Natural killer cell treated with Interleukin-12 subunit alpha and Interleukin-12 subunit beta and Interleukin-15 and Interleukin-18, amount 100 ng/mL, for 72 hours (primary cell): ENCODE results near the gene UCP2. TPM values are rescaled to one million over a fixed set of nuclear protein-coding genes. Genes with fewer than 3 reads are reported as not detected.

Experiments used
- ATAC-seq, 2 donors: fragments of 150-1000 bp; cut with Tn5 transposase in 1 of 2; sonication (Bioruptor Pico), chemical (Tn5 transposase) in 1 of 2; 2 replicates each; pipeline ENCODE4 v1.10.0; 2021
- DNase-seq: peaks from one replicate; pipeline ENCODE4 v3.0.0; 2022; ENCODE audit warnings: low spot score
- H3K27ac Mint-ChIP-seq, 2 donors: 1 replicate in 1 of 2; 2 replicates in 1 of 2; pipeline ENCODE4 v1.8.0; 2022; ENCODE audit warnings: mixed read lengths in 2 of 2, mild to moderate bottlenecking in 1 of 2, moderate library complexity in 1 of 2
- H3K27me3 Mint-ChIP-seq, 2 donors: 1 replicate in 1 of 2; 2 replicates in 1 of 2; pipeline ENCODE4 v1.8.0; 2022; ENCODE audit warnings: mixed read lengths in 2 of 2
- H3K36me3 Mint-ChIP-seq: one replicate; pipeline ENCODE4 v1.8.0; 2022; ENCODE audit warnings: mixed read lengths
- H3K4me1 Mint-ChIP-seq, 2 donors: 1 replicate in 1 of 2; 2 replicates in 1 of 2; pipeline ENCODE4 v1.8.0; 2022; ENCODE audit warnings: low read depth in 2 of 2, mixed read lengths in 2 of 2, mild to moderate bottlenecking in 1 of 2
- H3K4me3 Mint-ChIP-seq: one replicate; pipeline ENCODE4 v1.8.0; 2022; ENCODE audit warnings: mixed read lengths
- H3K9me3 Mint-ChIP-seq: 2 replicates; pipeline ENCODE4 v1.8.0; 2022; ENCODE audit warnings: mixed read lengths
- total RNA-seq, 2 donors: library from RNA; stranded (reverse); gene quantifications; one replicate each; pipeline ENCODE4 v1.2.3, GENCODE V29; 2022

UCP2 gene
- total RNA-seq, 2 donors from 2014 or later, result 333 to 668 TPM

DNA sequence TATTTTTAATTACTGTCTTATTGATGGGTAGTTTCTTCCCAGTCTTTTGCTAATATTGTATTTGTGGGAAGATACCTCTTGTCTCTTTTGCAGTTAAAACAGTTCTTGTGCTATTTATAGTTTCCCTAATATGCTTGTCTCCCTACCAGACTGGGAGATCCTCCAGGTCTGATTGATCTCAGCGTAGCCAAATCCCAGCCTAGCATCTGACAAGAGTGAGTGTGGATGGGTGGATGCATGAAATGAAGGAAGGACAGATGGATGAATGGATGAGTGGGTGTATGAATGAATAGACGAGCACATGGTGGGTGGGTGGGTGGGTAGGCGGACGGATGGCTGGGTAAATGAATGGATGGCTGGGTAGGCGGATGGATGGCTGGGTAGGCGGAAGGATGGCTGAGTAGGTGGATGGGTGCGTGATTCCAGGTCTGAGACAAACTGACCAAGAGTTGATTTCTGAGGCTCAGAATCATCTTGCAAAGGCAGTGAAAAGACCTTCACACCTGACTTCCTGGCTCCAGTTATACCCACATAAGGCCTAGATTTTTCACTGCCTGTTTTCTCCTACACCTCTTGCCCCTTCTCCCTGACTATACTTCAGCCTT lies 20.4 kb downstream of the UCP2 start:
- peaks cover 7% of the 10 kb centered on the region in 2 donors for H3K4me1 Mint-ChIP-seq
- H3K36me3 Mint-ChIP-seq, result no peaks in the 10 kb centered on the region
- H3K9me3 Mint-ChIP-seq, result no peaks in the 10 kb centered on the region
- DNase-seq (peak; percentile 15), ATAC-seq (no peak)
- no peak overlapping the region for H3K27ac Mint-ChIP-seq
- H3K4me3 Mint-ChIP-seq, result no peak overlapping the region
- H3K27me3 Mint-ChIP-seq, result peaks cover 0 to 11% of the 10 kb centered on the region in 2 donors

DNA sequence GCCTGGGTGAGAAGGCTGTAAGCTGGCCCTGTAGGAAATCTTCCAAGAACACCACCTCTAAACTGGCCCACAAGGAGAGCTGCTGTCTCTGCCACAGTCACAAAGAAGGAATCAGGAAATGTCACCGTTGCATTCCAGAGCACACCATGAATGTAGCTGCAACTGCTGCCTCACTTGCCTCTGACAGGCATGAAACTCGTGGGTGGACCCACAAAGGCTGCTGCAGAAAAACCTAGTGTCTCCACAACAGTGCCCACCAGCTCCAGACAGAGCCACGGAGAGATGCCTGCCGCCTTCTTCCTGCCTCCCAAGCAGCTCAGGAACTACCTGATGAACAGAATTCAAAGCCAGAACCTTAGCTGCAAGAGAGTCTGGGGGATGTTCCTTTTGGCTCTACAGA lies 21.3 kb downstream of the UCP2 start:
- peak; percentile 3 for DNase-seq
- peaks cover 7% of the 10 kb centered on the region in 2 donors for H3K4me1 Mint-ChIP-seq
- H3K27me3 Mint-ChIP-seq, result peaks cover 8 to 15% of the 10 kb centered on the region in 2 donors
- H3K27ac Mint-ChIP-seq, result no peak overlapping the region
- no peak overlapping the region for H3K4me3 Mint-ChIP-seq
- no peak for ATAC-seq
- H3K36me3 Mint-ChIP-seq, result no peaks in the 10 kb centered on the region
- H3K9me3 Mint-ChIP-seq, result no peaks in the 10 kb centered on the region

DNA sequence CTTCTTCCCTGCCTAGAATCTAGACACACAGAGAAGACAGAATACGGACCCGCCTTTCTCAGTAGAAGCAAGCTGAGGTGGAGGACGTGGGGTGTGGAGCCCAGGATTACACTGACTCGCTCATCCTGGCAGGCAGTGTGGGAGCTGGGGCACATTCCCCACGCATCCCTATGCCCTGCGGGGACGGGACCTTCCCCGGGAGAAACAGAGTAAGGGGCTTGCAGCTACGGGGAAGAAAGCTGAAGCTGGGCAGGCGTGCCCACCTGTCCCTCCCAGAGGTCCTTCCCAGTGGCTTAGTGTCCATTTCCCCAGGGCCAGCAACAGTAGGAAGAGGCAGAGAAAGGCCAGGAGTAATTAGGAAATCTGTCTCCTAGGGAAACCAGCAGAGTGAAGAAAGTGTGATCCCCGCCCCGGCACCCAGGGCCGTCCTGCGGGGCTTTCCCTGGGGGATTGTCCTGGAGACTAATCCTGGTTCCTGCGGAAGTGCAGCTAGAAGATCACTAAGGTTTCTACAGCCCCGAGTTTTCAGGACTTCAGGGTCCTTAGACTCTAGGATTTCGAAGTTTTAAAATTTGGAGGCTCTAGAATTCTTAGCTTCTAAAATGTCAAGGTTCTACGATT lies 24.0 kb downstream of the UCP2 start:
- H3K36me3 Mint-ChIP-seq, result no peaks in the 10 kb centered on the region
- H3K4me1 Mint-ChIP-seq, result no peaks in the 10 kb centered on the region
- peaks cover 14 to 20% of the 10 kb centered on the region in 2 donors for H3K27me3 Mint-ChIP-seq
- H3K27ac Mint-ChIP-seq, result no peak overlapping the region
- H3K4me3 Mint-ChIP-seq, result no peak overlapping the region
- DNase-seq, result peak; percentile 59
- no peaks in the 10 kb centered on the region for H3K9me3 Mint-ChIP-seq
- ATAC-seq, result no peak

DNA sequence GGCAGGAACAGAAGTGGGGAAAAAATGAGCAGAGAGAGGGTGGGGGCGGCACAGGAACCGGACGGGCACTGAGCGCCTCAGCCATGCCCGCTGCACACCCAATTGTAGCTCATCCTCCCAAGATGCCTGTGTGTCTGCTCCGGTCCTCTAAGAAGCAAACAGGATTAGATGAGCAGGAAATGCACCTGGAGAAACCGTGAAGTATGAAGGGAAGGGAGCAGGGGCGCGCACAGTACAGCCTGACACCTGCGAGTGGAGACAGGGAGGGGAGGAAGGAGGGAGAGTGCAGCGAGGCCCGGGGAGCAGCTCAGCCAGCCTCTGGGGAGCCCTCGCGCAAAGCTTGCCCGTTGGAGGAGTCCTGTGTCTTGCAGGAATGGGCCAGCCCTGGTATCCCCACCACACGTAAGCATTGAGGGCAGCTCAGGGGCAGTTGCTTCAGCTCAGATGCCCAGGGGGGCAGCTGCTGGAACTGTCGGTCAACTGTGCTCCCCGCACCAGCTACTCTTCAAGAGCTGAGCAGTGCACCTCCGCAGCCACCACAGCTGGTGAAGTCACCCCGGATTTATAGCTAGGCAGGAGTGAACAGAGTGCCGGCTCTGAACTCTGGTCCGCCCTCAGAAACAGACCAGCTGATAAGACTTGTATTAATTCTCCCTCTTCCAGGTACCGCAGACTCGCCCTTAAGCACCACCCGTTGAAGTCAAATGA lies 24.8 kb downstream of the UCP2 start:
- Mint-ChIP-seq H3K27ac (no peak overlapping the region), H3K9me3 (no peaks in the 10 kb centered on the region), H3K36me3 (no peaks in the 10 kb centered on the region), H3K27me3 (peaks cover 14 to 20% of the 10 kb centered on the region in 2 donors), H3K4me1 (no peaks in the 10 kb centered on the region), H3K4me3 (peak overlapping the region; percentile 18)
- peak; percentile 26 for DNase-seq
- peak in 1 of 2 donors; percentile 54 for ATAC-seq

DNA sequence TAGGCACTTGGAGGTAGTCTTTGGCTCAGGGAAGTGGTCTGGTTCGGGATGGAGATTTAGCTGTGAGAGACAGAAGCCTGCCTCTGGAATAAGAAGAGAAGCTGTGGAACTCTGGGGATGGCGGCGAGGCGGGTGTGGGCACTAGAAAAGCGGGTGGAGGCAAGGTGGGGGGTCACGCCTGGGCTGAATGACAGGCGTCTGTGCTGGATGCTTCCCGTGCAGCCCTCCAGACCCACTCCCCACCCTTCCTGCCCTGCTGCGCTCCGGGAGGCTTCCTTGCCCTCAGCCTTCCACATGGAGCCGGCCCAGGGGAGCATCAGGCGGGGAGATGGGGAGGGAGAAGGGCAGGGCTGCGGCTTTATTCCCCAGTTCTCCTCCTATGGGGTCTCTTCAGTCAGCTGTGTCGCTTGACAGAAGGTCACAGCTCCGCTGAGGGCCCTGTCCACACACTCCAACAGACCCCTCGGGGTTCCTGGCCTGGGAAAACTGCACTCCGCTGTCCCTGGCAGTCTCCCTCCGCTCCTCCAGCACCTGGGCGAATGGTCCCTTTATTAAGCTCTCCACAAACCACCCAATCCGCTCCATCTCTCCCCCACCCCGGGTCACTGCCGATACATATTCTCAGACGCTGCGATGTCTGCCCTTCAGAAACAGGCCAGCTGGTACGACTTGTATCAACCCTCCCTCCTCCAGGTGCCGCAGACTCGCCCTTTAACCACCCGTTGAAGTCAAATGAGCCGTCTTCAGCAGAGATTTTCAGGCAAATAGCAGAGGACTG lies 25.6 kb downstream of the UCP2 start:
- Mint-ChIP-seq H3K27me3 (peaks cover 14 to 20% of the 10 kb centered on the region in 2 donors), H3K36me3 (no peaks in the 10 kb centered on the region), H3K9me3 (no peaks in the 10 kb centered on the region), H3K4me3 (peak overlapping the region; percentile 18), H3K4me1 (no peaks in the 10 kb centered on the region), H3K27ac (no peak overlapping the region)
- ATAC-seq, result peak in 1 of 2 donors; percentile 44
- peak; percentile 53 for DNase-seq

DNA sequence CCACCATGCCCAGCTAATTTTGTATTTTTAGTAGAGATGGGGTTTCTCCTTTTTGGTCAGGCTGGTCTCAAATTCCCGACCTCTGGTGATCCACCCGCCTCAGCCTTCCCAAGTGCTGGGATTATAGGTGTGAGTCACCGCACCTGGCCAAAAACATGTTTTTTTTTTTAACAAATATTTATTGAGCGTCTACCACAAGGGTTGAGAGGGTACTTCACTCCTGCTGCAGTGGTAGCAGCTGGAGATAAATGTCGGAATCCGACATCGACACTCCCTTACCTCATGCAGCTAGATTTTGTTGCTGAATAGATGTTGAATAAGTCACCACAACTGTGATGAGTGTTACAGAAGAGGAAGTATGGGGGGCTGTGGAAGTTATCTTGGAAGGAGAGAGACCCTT lies 30.8 kb downstream of the UCP2 start:
- no peak overlapping the region for H3K4me3 Mint-ChIP-seq
- no peaks in the 10 kb centered on the region for H3K36me3 Mint-ChIP-seq
- ATAC-seq (no peak), DNase-seq (peak; percentile 32)
- H3K9me3 Mint-ChIP-seq, result no peaks in the 10 kb centered on the region
- no peaks in the 10 kb centered on the region for H3K4me1 Mint-ChIP-seq
- H3K27ac Mint-ChIP-seq, result no peak overlapping the region
- peaks cover 11 to 12% of the 10 kb centered on the region in 2 donors for H3K27me3 Mint-ChIP-seq

DNA sequence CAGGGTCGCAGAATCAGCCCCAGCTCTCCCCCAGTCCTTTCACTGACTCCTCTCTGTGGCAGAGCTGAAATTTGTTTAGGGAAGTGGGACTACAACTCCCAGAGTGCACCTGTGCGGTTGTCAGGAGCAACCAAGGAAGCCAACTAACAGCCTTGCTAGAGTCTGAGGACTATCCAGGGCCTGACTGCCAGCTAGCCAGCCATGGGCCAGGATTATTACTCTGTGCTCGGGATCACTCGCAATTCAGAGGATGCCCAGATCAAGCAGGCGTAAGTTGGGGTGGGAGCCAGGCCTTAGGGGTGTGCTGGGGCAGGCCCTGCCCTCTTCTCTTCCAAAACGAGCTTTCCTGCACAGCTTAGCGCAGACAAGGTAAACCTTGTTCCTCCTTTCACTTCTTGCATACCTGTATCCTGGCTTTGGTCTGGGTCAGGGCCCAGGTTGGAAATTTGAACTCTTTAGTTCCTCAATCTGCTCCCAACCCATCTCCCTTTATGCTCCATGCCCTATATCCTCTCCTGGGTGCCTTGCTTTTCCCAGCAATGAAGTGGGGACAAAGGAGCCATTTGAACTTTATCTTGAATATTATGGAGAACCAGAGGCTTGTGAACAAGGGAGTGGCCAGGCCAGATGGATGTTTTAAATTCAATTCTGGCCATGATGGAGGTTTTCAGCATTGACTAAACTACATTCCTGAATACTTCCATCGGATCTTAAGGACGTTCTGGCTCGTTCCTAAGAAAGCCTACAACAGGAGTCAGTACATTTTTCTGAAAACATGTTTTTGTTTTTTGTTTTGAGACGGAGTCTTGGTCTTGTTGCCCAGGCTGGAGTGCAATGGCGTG lies 31.6 kb downstream of the UCP2 start, which contains the start of gene DNAJB13:
Gene DNAJB13, plus strand, starts transcription at position 158 of the 842 bp plus-strand sequence. Its CDS starts 44 bp downstream, at position 202.
- no peaks in the 10 kb centered on the region for H3K4me1 Mint-ChIP-seq
- DNase-seq (peak; percentile 22), ATAC-seq (peak in 1 of 2 donors; percentile 61)

DNA sequence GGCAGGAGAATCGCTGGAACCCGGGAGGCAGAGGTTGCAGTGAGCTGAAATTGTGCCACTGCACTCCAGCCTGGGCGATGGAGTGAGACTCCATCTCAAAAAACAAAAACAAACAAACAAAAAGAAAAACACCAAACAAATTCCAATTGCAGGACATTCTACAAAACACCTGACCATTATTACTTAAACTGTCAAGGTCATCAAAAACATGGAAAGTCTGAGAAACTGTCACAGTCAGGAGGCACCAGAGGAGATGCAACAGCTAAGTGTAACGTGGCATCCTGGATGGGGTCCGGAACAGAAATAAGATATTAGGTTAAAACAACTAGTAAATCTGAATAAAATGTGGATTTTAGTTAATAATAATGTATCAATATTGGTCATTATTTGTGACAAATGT lies 32.7 kb downstream of the UCP2 start:
- ATAC-seq (no peak), DNase-seq (no peak)
- H3K27ac Mint-ChIP-seq, result no peak overlapping the region
- no peak overlapping the region for H3K4me3 Mint-ChIP-seq
- no peaks in the 10 kb centered on the region for H3K4me1 Mint-ChIP-seq
- H3K36me3 Mint-ChIP-seq, result no peaks in the 10 kb centered on the region
- H3K9me3 Mint-ChIP-seq, result no peaks in the 10 kb centered on the region
- peaks cover 4 to 6% of the 10 kb centered on the region in 2 donors for H3K27me3 Mint-ChIP-seq

More for the DNA sequence above, 31.6 kb downstream of the UCP2 start, which contains the start of gene DNAJB13:
- Mint-ChIP-seq H3K27ac (no peak within 1 kb of the TSS), H3K4me3 (no peak within 1 kb of the TSS), H3K27me3 (peaks cover 9% of the 10 kb centered on the region in 2 donors), H3K36me3 (no peaks in the 10 kb centered on the region), H3K9me3 (no peaks in the 10 kb centered on the region)

DNA sequence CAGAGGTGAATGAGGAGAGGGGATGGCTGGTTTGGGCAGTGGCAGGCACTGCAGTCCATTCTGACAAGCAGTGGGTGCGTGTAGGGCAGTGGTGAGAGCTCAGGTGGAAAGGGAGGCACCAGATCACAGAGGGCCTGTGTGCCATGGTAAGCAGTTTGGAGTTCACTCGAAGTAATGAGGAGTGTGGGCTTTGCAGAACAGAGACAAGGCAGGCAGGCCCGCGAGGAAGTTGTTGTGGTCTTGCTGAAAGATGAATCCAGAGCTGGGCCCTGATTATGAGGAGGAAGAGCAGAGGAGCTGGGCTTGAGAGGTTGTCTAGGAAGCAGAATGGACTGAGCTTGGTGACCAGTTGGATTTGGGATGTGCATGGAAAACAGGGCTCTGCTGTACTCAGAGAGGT lies 33.4 kb downstream of the UCP2 start:
- H3K4me3 Mint-ChIP-seq, result no peak overlapping the region
- DNase-seq, result no peak
- ATAC-seq, result no peak
- peaks cover 4 to 6% of the 10 kb centered on the region in 2 donors for H3K27me3 Mint-ChIP-seq
- no peaks in the 10 kb centered on the region for H3K9me3 Mint-ChIP-seq
- H3K27ac Mint-ChIP-seq, result no peak overlapping the region
- no peaks in the 10 kb centered on the region for H3K4me1 Mint-ChIP-seq
- no peaks in the 10 kb centered on the region for H3K36me3 Mint-ChIP-seq

DNA sequence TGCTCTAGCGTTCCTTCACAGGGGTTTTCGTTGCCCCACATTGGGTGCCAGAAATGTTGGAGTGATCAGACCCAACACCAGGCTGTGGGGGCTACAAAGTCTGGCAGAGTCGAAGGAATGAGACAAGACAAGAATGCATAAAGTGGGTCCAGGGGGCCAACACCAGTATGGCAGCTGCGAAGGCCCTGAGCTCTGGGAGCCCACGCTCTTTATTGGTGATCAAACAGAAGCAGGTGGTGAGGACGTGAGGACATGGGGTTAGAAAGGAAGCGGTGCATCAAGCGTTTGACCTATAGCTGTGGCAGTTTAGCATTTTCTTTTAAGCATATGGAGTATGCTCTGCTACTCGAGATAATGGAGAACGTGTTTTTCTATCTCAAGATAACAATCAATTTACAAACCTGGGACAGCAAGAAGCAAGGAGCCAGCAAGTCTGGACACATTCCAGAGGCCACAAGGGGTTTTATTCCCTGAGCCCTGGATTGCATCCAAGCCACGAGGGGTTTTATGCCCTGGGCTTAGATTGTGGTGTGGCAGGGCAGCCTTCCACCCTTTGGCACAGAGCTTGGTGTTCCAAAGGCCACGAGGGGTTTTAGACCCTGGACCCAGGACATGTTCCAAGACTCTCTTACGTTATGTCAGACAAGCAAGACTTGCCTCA lies 35.7 kb downstream of the UCP2 start:
- ATAC-seq, result no peak
- H3K36me3 Mint-ChIP-seq, result peaks cover under 1% of the 10 kb centered on the region
- no peak overlapping the region for H3K27ac Mint-ChIP-seq
- peaks cover 4 to 6% of the 10 kb centered on the region in 2 donors for H3K27me3 Mint-ChIP-seq
- no peak for DNase-seq
- H3K4me3 Mint-ChIP-seq, result no peak overlapping the region
- H3K9me3 Mint-ChIP-seq, result no peaks in the 10 kb centered on the region
- H3K4me1 Mint-ChIP-seq, result no peaks in the 10 kb centered on the region

DNA sequence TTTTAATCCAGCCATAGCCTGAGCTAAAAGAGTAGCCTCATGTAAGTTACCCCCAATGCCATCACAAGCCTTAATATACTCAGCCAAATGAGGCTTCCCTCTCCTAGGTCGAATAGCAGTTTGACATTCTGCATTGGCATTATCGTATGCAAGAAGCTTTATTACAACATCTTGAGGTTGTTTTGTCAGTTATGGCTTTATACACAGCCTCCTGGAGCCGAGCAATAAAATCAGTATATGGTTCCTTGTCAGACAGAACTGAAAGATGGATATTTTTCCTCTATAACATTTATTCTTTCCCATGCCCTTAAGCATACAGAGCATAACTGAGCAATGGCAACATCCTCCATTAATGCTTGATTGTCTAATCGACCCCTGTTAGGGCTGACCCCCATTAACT lies 37.2 kb downstream of the UCP2 start:
- no peak overlapping the region for H3K4me3 Mint-ChIP-seq
- no peaks in the 10 kb centered on the region for H3K4me1 Mint-ChIP-seq
- peaks cover 8% of the 10 kb centered on the region for H3K36me3 Mint-ChIP-seq
- peaks cover 5% of the 10 kb centered on the region for H3K9me3 Mint-ChIP-seq
- no peak overlapping the region for H3K27ac Mint-ChIP-seq
- no peak for ATAC-seq
- H3K27me3 Mint-ChIP-seq, result peaks cover 4 to 6% of the 10 kb centered on the region in 2 donors
- no peak for DNase-seq

DNA sequence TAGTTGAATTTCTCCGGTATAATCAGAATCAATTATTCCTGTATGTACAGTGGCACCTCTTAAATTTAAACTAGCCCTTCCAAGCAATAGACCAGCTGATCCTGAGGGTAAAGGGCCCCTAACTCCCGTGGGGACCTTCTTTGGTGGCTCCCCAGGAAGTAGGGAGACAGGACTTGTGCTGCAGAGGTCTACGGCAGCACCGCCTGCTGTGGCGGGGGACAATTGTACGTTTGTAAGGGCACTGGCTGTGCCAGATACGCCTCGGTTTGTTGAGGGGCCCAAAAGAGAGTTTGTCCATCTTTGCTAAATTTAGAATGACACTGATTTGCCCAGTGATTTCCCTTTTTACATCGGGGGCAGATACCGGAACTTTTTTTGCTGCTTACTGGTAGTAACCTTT lies 37.7 kb downstream of the UCP2 start:
- ATAC-seq (no peak), DNase-seq (no peak)
- Mint-ChIP-seq H3K9me3 (peaks cover 5% of the 10 kb centered on the region), H3K27ac (no peak overlapping the region), H3K36me3 (peaks cover 8% of the 10 kb centered on the region), H3K27me3 (peaks cover 4 to 6% of the 10 kb centered on the region in 2 donors), H3K4me3 (no peak overlapping the region), H3K4me1 (no peaks in the 10 kb centered on the region)
